H1 (cell line): Measurements from ENCODE around the gene PPP4R3A. TPM values are rescaled to one million over a fixed set of nuclear protein-coding genes. Genes with fewer than 3 reads are reported as not detected.

Experiments
- CTCF ChIA-PET: fragments of 300-600 bp; sonication (Branson Sonifier 250); formaldehyde crosslinking; loops from one replicate; lab custom pipeline; 2021; ENCODE audit not compliant: partially characterized antibody; lab: Charles Lee
- POLR2A ChIA-PET: fragments of 300-600 bp; sonication (Branson Sonifier 250); formaldehyde crosslinking; loops from one replicate; lab custom pipeline; 2021; ENCODE audit warnings: inconsistent platforms; ENCODE audit not compliant: partially characterized antibody; lab: Charles Lee
- DNase-seq, 2 experiments: peaks; one replicate each; pipeline versions ENCODE4 v3.0.0 to v3.0.0-alpha.2; 2010 to 2022; ENCODE audit warnings: low spot score in 2 of 2, low read depth in 1 of 2, mixed read lengths in 1 of 2
- FAIRE-seq: peaks from 2 replicates; lab custom pipeline; 2011; peaks lifted over from hg19 to GRCh38; lab: Jason Lieb, UNC
- H2AFZ ChIP-seq: 2 replicates; pipeline ENCODE4 v1.8.1; 2012; ENCODE audit warnings: low read length, inconsistent platforms
- H2AK5ac ChIP-seq: 2 replicates; pipeline ENCODE4 v1.6.1; 2013; ENCODE audit warnings: low read depth, low read length
- H2BK120ac ChIP-seq: replicated peaks from 2 replicates; pipeline ENCODE3; 2013; ENCODE audit warnings: low read depth, low read length, inconsistent platforms
- H2BK12ac ChIP-seq: 2 replicates; pipeline ENCODE4 v1.6.1; 2013; ENCODE audit warnings: low read depth, low read length
- H2BK15ac ChIP-seq: 2 replicates; pipeline ENCODE4 v1.6.1; 2013; ENCODE audit warnings: low read length
- H2BK20ac ChIP-seq: 2 replicates; pipeline ENCODE4 v1.6.1; 2013; ENCODE audit warnings: low read length
- H2BK5ac ChIP-seq: 2 replicates; pipeline ENCODE4 v1.6.1; 2013; ENCODE audit warnings: low read depth, low read length
- H3K14ac ChIP-seq: 2 replicates; pipeline ENCODE4 v1.6.1; 2013; ENCODE audit warnings: inconsistent platforms; ENCODE audit not compliant: insufficient read length
- H3K18ac ChIP-seq: 2 replicates; pipeline ENCODE4 v1.6.1; 2013; ENCODE audit warnings: low read length; ENCODE audit errors: extremely low read depth
- H3K23ac ChIP-seq: 2 replicates; pipeline ENCODE4 v1.6.1; 2013; ENCODE audit warnings: inconsistent platforms; ENCODE audit not compliant: insufficient read length
- H3K23me2 ChIP-seq: 2 replicates; pipeline ENCODE4 v1.6.1; 2013; ENCODE audit warnings: low read depth, low read length
- H3K27ac ChIP-seq: 2 replicates; pipeline ENCODE4 v1.6.1; 2011; ENCODE audit warnings: low read depth, low read length, inconsistent platforms
- H3K27me3 ChIP-seq, 4 experiments: replicated peaks in 1 of 4; 1 replicate in 1 of 4; 2 replicates in 3 of 4; pipeline versions ENCODE4 v1.6.1 to v1.8.1; 2011 to 2013; ENCODE audit warnings: low read length in 3 of 4, mild to moderate bottlenecking in 3 of 4, inconsistent platforms in 2 of 4, mixed read lengths in 2 of 4, moderate library complexity in 1 of 4; ENCODE audit not compliant: control insufficient read depth in 3 of 4, insufficient read depth in 3 of 4; ENCODE audit errors: extremely low read depth in 1 of 4
- H3K36me3 ChIP-seq, 4 experiments: 2 replicates each; pipeline versions ENCODE4 v1.6.1 to v1.8.1; 2011 to 2013; ENCODE audit warnings: mild to moderate bottlenecking in 4 of 4, low read length in 3 of 4, moderate library complexity in 2 of 4, control low read depth in 1 of 4, inconsistent platforms in 1 of 4; ENCODE audit not compliant: insufficient read depth in 4 of 4, control insufficient read depth in 2 of 4
- H3K4ac ChIP-seq: replicated peaks from 2 replicates; pipeline ENCODE3; 2013; ENCODE audit warnings: low read length, low read depth, mixed read lengths, inconsistent platforms; ENCODE audit not compliant: insufficient read length
- H3K4me1 ChIP-seq, 4 experiments: replicated peaks in 1 of 4; 1 replicate in 1 of 4; 2 replicates in 3 of 4; pipeline versions ENCODE4 v1.6.1 to v1.8.1; 2011 to 2013; ENCODE audit warnings: low read length in 3 of 4, inconsistent platforms in 2 of 4, mixed read lengths in 1 of 4; ENCODE audit not compliant: insufficient read depth in 4 of 4, control insufficient read depth in 3 of 4
- H3K4me2 ChIP-seq, 2 experiments: 2 replicates each; pipeline versions ENCODE4 v1.6.1 to v1.8.1; 2011 to 2013; ENCODE audit warnings: low read depth in 2 of 2, low read length in 2 of 2, control low read depth in 1 of 2, inconsistent platforms in 1 of 2, mild to moderate bottlenecking in 1 of 2; ENCODE audit not compliant: insufficient read depth in 1 of 2
- H3K4me3 ChIP-seq, 4 experiments: fragments of 200-600, 300-600 bp in 1 of 4; sonication (generic), shearing (Covaris generic), sonication (Bioruptor Twin) in 1 of 4; 2 replicates each; pipeline versions ENCODE4 v1.5.1 to v1.8.1; 2011 to 2016; ENCODE audit warnings: low read length in 4 of 4, low read depth in 3 of 4, control low read depth in 2 of 4, inconsistent platforms in 2 of 4, mild to moderate bottlenecking in 2 of 4, mixed read lengths in 1 of 4, moderate library complexity in 1 of 4; ENCODE audit not compliant: insufficient read depth in 2 of 4; ENCODE audit errors: extremely low read depth in 1 of 4
- H3K56ac ChIP-seq: replicated peaks from 2 replicates; pipeline ENCODE3; 2013; ENCODE audit warnings: low read depth, mild to moderate bottlenecking, mixed read lengths, low read length, inconsistent platforms; ENCODE audit not compliant: insufficient read length
- H3K79me1 ChIP-seq: 2 replicates; pipeline ENCODE4 v1.6.1; 2013; ENCODE audit warnings: low read depth, low read length, control low read depth
- H3K79me2 ChIP-seq, 2 experiments: 2 replicates each; pipeline versions ENCODE4 v1.6.1 to v1.8.1; 2012 to 2013; ENCODE audit warnings: low read length in 2 of 2, mild to moderate bottlenecking in 2 of 2, inconsistent platforms in 1 of 2; ENCODE audit not compliant: insufficient read depth in 2 of 2, control insufficient read depth in 1 of 2
- H3K9ac ChIP-seq, 4 experiments: replicated peaks in 1 of 4; 1 replicate in 1 of 4; 2 replicates in 3 of 4; pipeline versions ENCODE4 v1.6.1 to v1.8.1; 2011 to 2013; ENCODE audit warnings: low read depth in 3 of 4, low read length in 3 of 4, control low read depth in 2 of 4, mild to moderate bottlenecking in 2 of 4, moderate library complexity in 2 of 4, inconsistent platforms in 1 of 4; ENCODE audit errors: extremely low read depth in 1 of 4
- H3K9me3 ChIP-seq, 2 experiments: 2 replicates each; pipeline versions ENCODE4 v1.6.1 to v1.8.1; 2012 to 2013; ENCODE audit warnings: mild to moderate bottlenecking in 2 of 2, moderate library complexity in 2 of 2, control low read depth in 1 of 2, inconsistent platforms in 1 of 2, low read depth in 1 of 2, low read length in 1 of 2, mixed read lengths in 1 of 2; ENCODE audit not compliant: insufficient read depth in 2 of 2
- H4K20me1 ChIP-seq, 2 experiments: replicated peaks in 1 of 2; 2 replicates each; pipeline versions ENCODE3 to v1.8.1; 2011 to 2013; ENCODE audit warnings: inconsistent platforms in 2 of 2, low read length in 2 of 2, mild to moderate bottlenecking in 1 of 2; ENCODE audit not compliant: insufficient read depth in 2 of 2, control insufficient read depth in 1 of 2
- H4K5ac ChIP-seq: 2 replicates; pipeline ENCODE4 v1.6.1; 2013; ENCODE audit warnings: low read length, low read depth, mixed read lengths, inconsistent platforms; ENCODE audit not compliant: insufficient read length
- H4K8ac ChIP-seq: 2 replicates; pipeline ENCODE4 v1.8.0; 2013; ENCODE audit warnings: mild to moderate bottlenecking, moderate library complexity, low read length, inconsistent platforms; ENCODE audit not compliant: insufficient read depth; ENCODE audit errors: extremely low read depth
- H4K91ac ChIP-seq: replicated peaks from 2 replicates; pipeline ENCODE3; 2013; ENCODE audit warnings: low read length, mixed read lengths, inconsistent platforms; ENCODE audit not compliant: insufficient read length
- BACH1 ChIP-seq: IDR thresholded peaks from 2 replicates; pipeline ENCODE4 v1.6.1; 2012; ENCODE audit warnings: low read length, improper control_type of control experiment
- CBX5 ChIP-seq: fragments of 300-800, 300-1000 bp; sonication (generic); IDR thresholded peaks from 2 replicates; pipeline ENCODE4 v1.7.1; 2016; ENCODE audit warnings: antibody characterized with exemption, low read length, low read depth
- EGR1 ChIP-seq: IDR thresholded peaks from 2 replicates; pipeline ENCODE4 v1.6.1; 2011; ENCODE audit warnings: low read depth, low read length, borderline replicate concordance
- EP300 ChIP-seq, 2 experiments: IDR thresholded peaks; 1 replicate in 1 of 2; 2 replicates in 1 of 2; pipeline ENCODE4 v1.6.1; 2011 to 2012; ENCODE audit warnings: low read depth in 2 of 2, low read length in 2 of 2, mild to moderate bottlenecking in 2 of 2, borderline replicate concordance in 1 of 2, inconsistent platforms in 1 of 2, moderate library complexity in 1 of 2
- KDM4A ChIP-seq: IDR thresholded peaks from one replicate; pipeline ENCODE4 v1.7.1; 2012; ENCODE audit warnings: low read depth, mild to moderate bottlenecking, moderate library complexity, low read length, inconsistent platforms; ENCODE audit not compliant: severe bottlenecking
- KDM5A ChIP-seq: fragments of 200-600 bp; IDR thresholded peaks from 2 replicates; pipeline ENCODE4 v1.7.1; 2012; ENCODE audit warnings: mild to moderate bottlenecking, low read length, inconsistent platforms, mixed read lengths
- NANOG ChIP-seq: IDR thresholded peaks from 2 replicates; pipeline ENCODE4 v1.6.1; 2011; ENCODE audit warnings: low read length, low read depth, mild to moderate bottlenecking, inconsistent platforms; ENCODE audit not compliant: insufficient read depth, poor library complexity, severe bottlenecking
- POU5F1 ChIP-seq: IDR thresholded peaks from 2 replicates; pipeline ENCODE4 v1.6.1; 2011; ENCODE audit warnings: low read depth, mild to moderate bottlenecking, low read length, moderate library complexity
- RXRA ChIP-seq: IDR thresholded peaks from 2 replicates; pipeline ENCODE4 v1.6.1; 2011; ENCODE audit warnings: low read depth, mild to moderate bottlenecking, low read length, moderate library complexity; ENCODE audit not compliant: insufficient read depth
- SIX5 ChIP-seq: IDR thresholded peaks from 2 replicates; pipeline ENCODE4 v1.6.1; 2011; ENCODE audit warnings: mild to moderate bottlenecking, low read depth, low read length
- SP1 ChIP-seq: IDR thresholded peaks from 2 replicates; pipeline ENCODE4 v1.6.1; 2011; ENCODE audit warnings: low read depth, low read length
- TEAD4 ChIP-seq: IDR thresholded peaks from 2 replicates; pipeline ENCODE4 v1.6.1; 2012; ENCODE audit warnings: low read depth, low read length, inconsistent platforms, mixed read lengths
- WGBS, 2 experiments: shearing (Covaris generic) in 1 of 2; methylation state at CpG; one replicate each; pipeline versions ENCODE4 v1.1.6 to v1.1.7; 2013 to 2015; ENCODE audit warnings: low lambda C conversion rate in 2 of 2, mixed read lengths in 2 of 2, inconsistent platforms in 1 of 2, low coverage in 1 of 2, missing lambda C conversion rate in 1 of 2; ENCODE audit not compliant: insufficient replicate concordance in 2 of 2, insufficient coverage in 1 of 2, insufficient read length in 1 of 2; ENCODE audit errors: extremely low coverage in 1 of 2, missing lambda C conversion rate in 1 of 2; 5-methylcytosine and 5-hydroxymethylcytosine counted together
- polyA plus RNA-seq, 7 experiments: library from polyadenylated mRNA; depleted of rRNA in 3 of 7; stranded (reverse) in 5 of 7; unstranded in 2 of 7; fragments of >200 nt in 5 of 7; fragments of 200-250 nt in 2 of 7; gene quantifications; 1 replicate in 5 of 7; 2 replicates in 1 of 7; 4 replicates in 1 of 7; pipeline versions ENCODE4 v1.2.1 to v1.2.3, GENCODE V29; 2011 to 2013; ENCODE audit warnings: missing spikeins in 2 of 7, mixed read lengths in 2 of 7
- total RNA-seq: library from RNA; stranded (reverse); fragmentation: NEBNext Ultra II Directional; extraction: Animal tissue kit (Norgen Biotek cat#: 25700); gene quantifications from 2 replicates; pipeline ENCODE4 v1.2.1, GENCODE V29; 2021
- TF ChIP-seq, protein P1 (sequence below): IDR thresholded peaks from 2 replicates; pipeline ENCODE4 v1.6.1; 2012; ENCODE audit warnings: low read length, inconsistent platforms

The PPP4R3A gene
- total and polyA plus RNA-seq, 2 of the 8 experiments (the other 6 are each of a cell fraction or from before 2014, with no cell fraction given): 31.7 to 122 TPM

DNA sequence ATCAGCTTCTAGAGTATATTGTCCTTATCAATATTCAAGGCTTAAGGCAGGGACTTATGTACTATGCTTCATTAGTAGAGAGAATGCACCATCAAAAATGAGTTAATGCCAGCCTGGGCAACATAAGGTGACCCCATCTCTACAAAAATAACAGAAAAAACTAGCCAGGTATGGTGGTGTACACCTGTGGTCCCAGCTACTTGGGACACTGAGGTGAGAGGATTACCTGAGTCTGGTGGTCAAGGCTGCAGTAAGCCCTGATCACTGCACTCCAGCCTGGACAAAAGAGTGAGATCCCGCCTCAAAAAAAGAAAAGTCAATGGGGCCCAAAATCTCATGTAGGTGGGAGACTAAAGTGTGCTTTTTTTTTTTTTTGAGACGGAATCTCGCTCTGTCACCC is 8.8 kb downstream of the PPP4R3A start:
- H3K4ac ChIP-seq: no peak overlapping the region
- H2AK5ac ChIP-seq: no peak overlapping the region
- H2AFZ ChIP-seq: no peak overlapping the region
- H3K27me3 ChIP-seq: no peaks in the 10 kb centered on the region
- H3K23ac ChIP-seq: no peak overlapping the region
- ChIA-PET POLR2A (interaction anchor here (1.0 to 3.4 kb wide), 2 partner anchors 9 to 13 kb away, joined by 6 to 23 read pairs; partner anchors contain the start of gene PPP4R3A), CTCF (no interaction called here)
- H3K36me3 ChIP-seq: peaks cover 0 to 35% (median 4%) of the 10 kb centered on the region in 4 experiments; a peak in 4 of 8 replicates
- no peak overlapping the region for H4K8ac ChIP-seq
- no peak overlapping the region for H3K14ac ChIP-seq
- H3K9ac ChIP-seq: no peak overlapping the region
- no peak overlapping the region for H2BK20ac ChIP-seq
- H3K79me2 ChIP-seq: peaks cover 51 to 98% of the 10 kb centered on the region in 2 experiments
- H3K4me1 ChIP-seq: no peaks in the 10 kb centered on the region; a peak in 1 of 7 replicates
- H3K9me3 ChIP-seq: no peaks in the 10 kb centered on the region
- H2BK15ac ChIP-seq: no peak overlapping the region
- peaks cover 20 to 25% of the 10 kb centered on the region in 2 experiments for H4K20me1 ChIP-seq
- H3K18ac ChIP-seq: no peak overlapping the region
- H2BK120ac ChIP-seq: no peak overlapping the region
- H3K79me1 ChIP-seq: no peaks in the 10 kb centered on the region; the same call in 1 of the 2 replicates
- no peak overlapping the region for H4K5ac ChIP-seq
- DNase-seq: no peak
- no peaks in the 10 kb centered on the region for H3K23me2 ChIP-seq
- no peak overlapping the region for H4K91ac ChIP-seq
- H3K27ac ChIP-seq: no peak overlapping the region
- WGBS, 2 experiments: 75% methylated on average over 1 of the region's 3 CpGs; no CpG with 5 or more reads in 1 of the 2 experiments
- no peak overlapping the region for H2BK12ac ChIP-seq
- no peak overlapping the region for H3K56ac ChIP-seq
- H3K4me2 ChIP-seq: no peak overlapping the region
- no peak overlapping the region for H3K4me3 ChIP-seq
- H2BK5ac ChIP-seq: no peak overlapping the region
- no peak for FAIRE-seq
- TF ChIP-seq SIX5 (no peak), TEAD4 (no peak), NANOG (no peak), CBX5 (no peak), SP1 (no peak), KDM4A (no peak), POU5F1 (no peak), EGR1 (no peak), BACH1 (no peak), RXRA (no peak), EP300 (IDR thresholded peaks at IDR 0.05; ENCODE audit: borderline replicate concordance in 1 of 2, low read depth in 2 of 2, low read length in 2 of 2) (no peak), KDM5A (no peak)
- TF ChIP-seq, protein P1, sequence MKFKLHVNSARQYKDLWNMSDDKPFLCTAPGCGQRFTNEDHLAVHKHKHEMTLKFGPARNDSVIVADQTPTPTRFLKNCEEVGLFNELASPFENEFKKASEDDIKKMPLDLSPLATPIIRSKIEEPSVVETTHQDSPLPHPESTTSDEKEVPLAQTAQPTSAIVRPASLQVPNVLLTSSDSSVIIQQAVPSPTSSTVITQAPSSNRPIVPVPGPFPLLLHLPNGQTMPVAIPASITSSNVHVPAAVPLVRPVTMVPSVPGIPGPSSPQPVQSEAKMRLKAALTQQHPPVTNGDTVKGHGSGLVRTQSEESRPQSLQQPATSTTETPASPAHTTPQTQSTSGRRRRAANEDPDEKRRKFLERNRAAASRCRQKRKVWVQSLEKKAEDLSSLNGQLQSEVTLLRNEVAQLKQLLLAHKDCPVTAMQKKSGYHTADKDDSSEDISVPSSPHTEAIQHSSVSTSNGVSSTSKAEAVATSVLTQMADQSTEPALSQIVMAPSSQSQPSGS: no peak
